Cardiac muscle cell (in vitro differentiated cells and primary cell): Measurements from ENCODE around the gene KCNIP3. TPM values are rescaled to one million over a fixed set of nuclear protein-coding genes. Genes with fewer than 3 reads are reported as not detected.

ENCODE experiments used
- DNase-seq, 2 donors: peaks; one replicate each; pipeline versions ENCODE4 v3.0.0 to v3.0.0-alpha.2; 2010 to 2017; ENCODE audit warnings: low read depth in 1 of 2, low spot score in 1 of 2
- H3K27ac ChIP-seq: fragments of 200-600 bp; sonication (generic); 2 replicates; pipeline ENCODE4 v1.5.1; 2016
- H3K27me3 ChIP-seq: fragments of 200-600 bp; sonication (generic); 2 replicates; pipeline ENCODE4 v1.6.0; 2016; ENCODE audit warnings: control low read depth
- H3K36me3 ChIP-seq: fragments of 200-600 bp; sonication (generic); 2 replicates; pipeline ENCODE4 v1.5.1; 2016; ENCODE audit warnings: control low read depth
- H3K4me1 ChIP-seq: fragments of 200-600 bp; sonication (generic); 2 replicates; pipeline ENCODE4 v1.8.1; 2017; ENCODE audit warnings: low read depth, mild to moderate bottlenecking, mixed run types
- H3K4me3 ChIP-seq: fragments of 200-600 bp; sonication (generic); 2 replicates; pipeline ENCODE4 v1.5.1; 2016; ENCODE audit warnings: mild to moderate bottlenecking
- H3K9me3 ChIP-seq: fragments of 200-600 bp; sonication (generic); 2 replicates; pipeline ENCODE4 v1.5.1; 2017; ENCODE audit warnings: low read depth, mild to moderate bottlenecking, control low read depth
- polyA plus RNA-seq: library from polyadenylated mRNA; unstranded; fragments of >200 nt; fragmentation: Nextera tagmentation; extraction: Ambion mirVana; gene quantifications from 2 replicates; pipeline ENCODE4 v1.2.1, GENCODE V29; 2016
- total RNA-seq: library from RNA; depleted of rRNA; stranded (reverse); fragments of >200 nt; gene quantifications from 2 replicates; pipeline ENCODE4 v1.2.3, GENCODE V29; 2016
- TF ChIP-seq, protein P1 (sequence below): IDR thresholded peaks from 2 replicates; pipeline ENCODE4 v1.5.1; 2012; ENCODE audit warnings: low read depth, mild to moderate bottlenecking, low read length

KCNIP3 gene
- total and polyA plus RNA-seq, 2 experiments from 2014 or later, result 1.2 to 5.2 TPM

DNA sequence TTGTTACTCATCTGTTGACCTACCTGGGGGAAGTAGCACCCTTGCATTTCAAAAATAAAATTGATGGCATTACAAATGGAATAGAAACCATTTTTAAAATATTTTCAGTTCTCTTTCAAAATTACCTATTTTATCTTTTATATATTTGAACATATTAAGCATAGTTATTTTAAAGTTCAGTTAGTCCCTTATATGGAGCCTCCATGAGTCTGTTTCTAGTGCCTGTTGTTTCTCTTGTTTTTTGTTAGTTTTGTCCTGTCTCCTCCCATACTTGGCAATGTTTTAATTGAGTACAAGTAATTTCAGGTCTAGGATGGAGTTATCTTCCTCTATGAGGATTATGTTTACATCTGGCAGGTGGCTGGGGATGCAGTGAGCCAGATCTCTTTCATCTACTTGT lies 5.9 kb upstream of the KCNIP3 start:
- H3K9me3 ChIP-seq, result no peaks in the 10 kb centered on the region
- H3K36me3 ChIP-seq, result no peaks in the 10 kb centered on the region
- no peaks in the 10 kb centered on the region for H3K27me3 ChIP-seq
- no peak overlapping the region for H3K27ac ChIP-seq
- H3K4me1 ChIP-seq, result no peaks in the 10 kb centered on the region
- no peak overlapping the region for H3K4me3 ChIP-seq
- TF ChIP-seq, protein P1, sequence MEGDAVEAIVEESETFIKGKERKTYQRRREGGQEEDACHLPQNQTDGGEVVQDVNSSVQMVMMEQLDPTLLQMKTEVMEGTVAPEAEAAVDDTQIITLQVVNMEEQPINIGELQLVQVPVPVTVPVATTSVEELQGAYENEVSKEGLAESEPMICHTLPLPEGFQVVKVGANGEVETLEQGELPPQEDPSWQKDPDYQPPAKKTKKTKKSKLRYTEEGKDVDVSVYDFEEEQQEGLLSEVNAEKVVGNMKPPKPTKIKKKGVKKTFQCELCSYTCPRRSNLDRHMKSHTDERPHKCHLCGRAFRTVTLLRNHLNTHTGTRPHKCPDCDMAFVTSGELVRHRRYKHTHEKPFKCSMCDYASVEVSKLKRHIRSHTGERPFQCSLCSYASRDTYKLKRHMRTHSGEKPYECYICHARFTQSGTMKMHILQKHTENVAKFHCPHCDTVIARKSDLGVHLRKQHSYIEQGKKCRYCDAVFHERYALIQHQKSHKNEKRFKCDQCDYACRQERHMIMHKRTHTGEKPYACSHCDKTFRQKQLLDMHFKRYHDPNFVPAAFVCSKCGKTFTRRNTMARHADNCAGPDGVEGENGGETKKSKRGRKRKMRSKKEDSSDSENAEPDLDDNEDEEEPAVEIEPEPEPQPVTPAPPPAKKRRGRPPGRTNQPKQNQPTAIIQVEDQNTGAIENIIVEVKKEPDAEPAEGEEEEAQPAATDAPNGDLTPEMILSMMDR, result no peak
- DNase-seq, result no peak

DNA sequence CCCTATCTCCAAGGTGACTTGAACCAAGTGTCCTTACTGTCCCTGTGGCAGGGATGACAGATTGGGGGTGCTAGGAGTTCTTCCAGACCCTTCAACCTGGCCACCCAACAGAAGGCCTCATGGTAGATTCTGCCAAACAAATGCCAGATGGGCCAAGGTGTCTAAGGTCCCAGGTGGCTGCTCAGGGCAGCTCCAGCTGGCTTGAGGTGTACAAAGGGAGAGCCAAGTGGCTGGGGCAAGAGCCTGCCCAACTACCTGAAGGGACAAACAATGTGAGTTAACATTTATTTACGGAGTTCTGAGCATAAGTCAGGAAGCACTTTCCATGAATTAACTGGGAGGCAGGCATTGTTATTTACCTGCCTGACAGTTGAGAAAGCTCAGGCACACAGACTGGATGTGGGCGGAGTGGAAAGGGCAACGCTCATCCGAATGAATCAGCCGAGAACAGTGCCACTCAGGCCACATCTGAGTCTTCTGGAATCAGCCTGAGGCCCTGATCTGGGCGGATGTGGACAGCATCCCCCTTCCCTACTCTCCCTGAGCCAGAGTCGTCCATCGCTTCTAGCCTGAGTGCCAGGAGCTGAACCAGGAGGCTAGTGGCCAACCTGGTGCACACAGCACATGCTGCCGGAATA lies 4.4 kb upstream of the KCNIP3 start:
- Histone ChIP-seq H3K4me1 (no peaks in the 10 kb centered on the region), H3K9me3 (no peaks in the 10 kb centered on the region), H3K4me3 (no peak overlapping the region), H3K27ac (no peak overlapping the region), H3K36me3 (no peaks in the 10 kb centered on the region), H3K27me3 (no peaks in the 10 kb centered on the region)
- no peak for DNase-seq
- TF ChIP-seq, protein P1, result no peak

DNA sequence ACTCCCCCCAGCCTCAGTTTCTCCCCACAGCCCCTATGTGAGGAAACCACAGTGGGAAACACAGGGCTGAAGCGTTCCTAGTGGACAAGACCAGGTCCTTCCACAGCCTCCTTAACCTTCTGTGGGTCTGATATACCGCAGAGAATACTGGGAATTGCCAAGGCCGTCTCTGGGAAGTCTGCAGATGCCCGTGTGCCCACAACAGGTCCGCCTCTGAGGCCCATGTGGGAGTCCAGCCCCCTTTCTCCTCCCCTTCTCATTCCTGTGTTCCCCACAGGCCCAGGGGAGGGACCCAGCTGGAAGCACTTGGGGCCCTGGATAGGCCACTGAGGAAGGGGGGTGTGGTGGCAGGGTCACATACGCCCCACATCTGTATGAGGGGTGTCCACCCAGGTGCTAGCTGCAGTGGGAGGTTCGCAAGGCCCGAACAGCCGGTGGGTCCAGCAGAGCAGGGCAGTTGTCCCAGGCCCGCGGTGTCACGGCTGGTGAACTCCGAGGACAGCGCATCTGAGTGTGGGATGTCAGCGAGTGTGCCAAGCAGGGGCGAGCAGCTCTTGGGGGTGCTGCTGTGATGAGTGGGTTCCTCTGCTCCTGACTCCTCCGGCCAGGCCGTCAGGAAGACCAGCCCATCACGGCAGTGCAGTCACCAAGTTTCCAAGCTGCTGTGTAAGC lies 2.4 kb upstream of the KCNIP3 start:
- no peak overlapping the region for H3K4me3 ChIP-seq
- no peaks in the 10 kb centered on the region for H3K36me3 ChIP-seq
- H3K9me3 ChIP-seq, result no peaks in the 10 kb centered on the region
- no peak overlapping the region for H3K27ac ChIP-seq
- no peaks in the 10 kb centered on the region for H3K27me3 ChIP-seq
- TF ChIP-seq, protein P1, result no peak
- H3K4me1 ChIP-seq, result no peaks in the 10 kb centered on the region
- no peak for DNase-seq

DNA sequence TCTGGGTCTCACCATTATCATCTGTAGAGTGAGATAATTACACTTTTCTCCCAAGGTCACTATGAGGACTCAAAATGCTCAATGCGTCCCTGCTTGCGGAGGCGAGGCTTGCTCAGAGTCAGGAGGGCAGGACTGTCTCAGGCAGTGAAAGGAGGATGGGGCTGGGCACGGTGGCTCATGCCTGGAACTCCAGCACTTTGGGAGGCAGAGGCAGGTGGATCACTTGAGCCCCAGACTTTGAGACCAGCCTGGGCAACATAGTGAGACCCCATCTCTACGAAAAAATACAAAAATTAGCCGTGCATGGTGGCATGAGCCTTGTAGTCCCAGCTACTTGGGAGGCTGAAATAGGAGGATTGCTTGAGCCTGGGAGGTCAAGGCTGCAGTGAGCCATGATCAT lies 1.8 kb upstream of the KCNIP3 start:
- no peak overlapping the region for H3K27ac ChIP-seq
- H3K4me3 ChIP-seq, result no peak overlapping the region
- H3K9me3 ChIP-seq, result no peaks in the 10 kb centered on the region
- no peaks in the 10 kb centered on the region for H3K27me3 ChIP-seq
- no peaks in the 10 kb centered on the region for H3K36me3 ChIP-seq
- no peak for DNase-seq
- no peaks in the 10 kb centered on the region for H3K4me1 ChIP-seq
- TF ChIP-seq, protein P1, result no peak

DNA sequence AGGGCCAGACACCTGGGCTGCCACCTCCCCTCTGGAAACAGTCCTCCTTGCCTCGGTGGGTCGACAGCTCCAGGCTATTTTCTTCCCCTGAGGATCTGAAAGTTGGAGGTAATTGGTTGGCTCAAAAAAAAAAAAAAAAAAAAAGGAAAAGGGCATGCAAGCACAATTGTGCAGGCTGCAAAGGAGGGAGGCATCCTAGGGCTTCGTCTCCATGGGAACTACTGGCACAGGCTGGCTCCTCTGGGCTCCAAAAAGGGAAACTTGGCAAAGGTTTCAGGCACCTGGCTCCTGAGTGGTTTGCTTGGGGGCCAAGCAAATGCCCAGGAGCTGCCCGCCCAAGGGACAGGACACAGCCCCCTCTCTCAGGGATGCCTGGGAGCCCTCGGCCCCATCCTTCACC lies 1.1 kb upstream of the KCNIP3 start:
- DNase-seq, result no peak
- H3K9me3 ChIP-seq, result no peaks in the 10 kb centered on the region
- H3K36me3 ChIP-seq, result no peaks in the 10 kb centered on the region
- TF ChIP-seq, protein P1, result no peak
- no peaks in the 10 kb centered on the region for H3K27me3 ChIP-seq
- no peaks in the 10 kb centered on the region for H3K4me1 ChIP-seq
- no peak overlapping the region for H3K27ac ChIP-seq
- no peak overlapping the region for H3K4me3 ChIP-seq
